ENCODE data around the gene QSER1.

The QSER1 gene

DNA sequence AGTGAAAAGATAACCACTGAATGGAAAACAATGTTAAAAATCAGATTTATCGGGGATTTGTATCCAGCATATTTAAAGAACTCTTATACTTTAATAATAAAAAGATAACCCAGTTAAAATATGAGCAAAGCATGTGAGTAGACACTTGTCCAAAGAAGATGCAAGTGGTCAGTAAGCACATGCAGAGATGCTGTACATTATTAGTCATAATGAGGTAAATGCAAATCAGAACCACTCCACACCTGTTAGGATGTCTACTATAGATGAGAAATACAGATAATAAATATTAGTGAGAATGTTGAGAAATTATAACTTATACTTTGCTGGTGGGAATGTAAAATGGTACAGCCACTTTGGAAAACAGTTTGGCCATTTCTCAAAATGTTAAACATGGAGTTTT lies 28.0 kb downstream of the QSER1 start:
- TF ChIP-seq, protein P1, sequence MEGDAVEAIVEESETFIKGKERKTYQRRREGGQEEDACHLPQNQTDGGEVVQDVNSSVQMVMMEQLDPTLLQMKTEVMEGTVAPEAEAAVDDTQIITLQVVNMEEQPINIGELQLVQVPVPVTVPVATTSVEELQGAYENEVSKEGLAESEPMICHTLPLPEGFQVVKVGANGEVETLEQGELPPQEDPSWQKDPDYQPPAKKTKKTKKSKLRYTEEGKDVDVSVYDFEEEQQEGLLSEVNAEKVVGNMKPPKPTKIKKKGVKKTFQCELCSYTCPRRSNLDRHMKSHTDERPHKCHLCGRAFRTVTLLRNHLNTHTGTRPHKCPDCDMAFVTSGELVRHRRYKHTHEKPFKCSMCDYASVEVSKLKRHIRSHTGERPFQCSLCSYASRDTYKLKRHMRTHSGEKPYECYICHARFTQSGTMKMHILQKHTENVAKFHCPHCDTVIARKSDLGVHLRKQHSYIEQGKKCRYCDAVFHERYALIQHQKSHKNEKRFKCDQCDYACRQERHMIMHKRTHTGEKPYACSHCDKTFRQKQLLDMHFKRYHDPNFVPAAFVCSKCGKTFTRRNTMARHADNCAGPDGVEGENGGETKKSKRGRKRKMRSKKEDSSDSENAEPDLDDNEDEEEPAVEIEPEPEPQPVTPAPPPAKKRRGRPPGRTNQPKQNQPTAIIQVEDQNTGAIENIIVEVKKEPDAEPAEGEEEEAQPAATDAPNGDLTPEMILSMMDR (IDR thresholded peaks at IDR 0.05), result no peak

DNA sequence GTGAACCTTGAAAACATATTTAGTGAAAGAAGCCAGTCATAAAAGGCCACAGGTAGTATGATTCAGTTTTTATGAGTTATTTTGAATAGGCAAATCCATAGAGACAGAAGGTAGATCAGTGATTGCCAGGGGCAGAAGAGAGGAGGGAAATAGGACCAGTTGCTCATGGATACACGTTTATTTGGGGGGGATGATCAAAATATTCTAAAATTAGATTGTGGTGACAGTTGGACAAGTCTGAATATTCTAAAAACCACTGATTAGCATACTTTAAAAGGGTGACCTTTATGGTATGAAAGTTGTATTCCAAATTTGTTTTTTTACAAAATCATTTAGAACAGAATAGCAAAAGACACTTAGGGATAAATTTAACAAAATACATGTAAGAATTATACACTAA lies 28.6 kb downstream of the QSER1 start:
- TF ChIP-seq, protein P1 (IDR thresholded peaks at IDR 0.05), result no peak

DNA sequence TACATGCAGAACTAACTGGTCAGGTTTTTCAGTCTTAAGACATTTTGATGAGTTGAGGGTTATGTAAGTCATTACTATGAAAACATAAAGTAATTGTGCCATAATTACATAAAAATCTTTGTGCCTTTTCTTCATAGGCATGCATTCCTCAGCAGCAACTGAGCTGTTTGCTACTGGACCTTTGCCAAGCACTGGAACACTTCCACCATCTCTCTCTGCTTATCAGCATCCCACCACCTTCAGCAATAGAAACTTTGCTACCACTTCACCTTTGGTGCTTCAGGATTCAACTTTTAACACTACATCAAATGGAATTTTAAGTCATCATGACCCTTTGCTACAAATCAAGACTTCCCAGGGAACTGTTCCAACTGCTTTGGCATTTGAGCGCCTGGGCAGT lies 39.0 kb downstream of the QSER1 start:
- TF ChIP-seq, protein P1 (IDR thresholded peaks at IDR 0.05), result no peak

DNA sequence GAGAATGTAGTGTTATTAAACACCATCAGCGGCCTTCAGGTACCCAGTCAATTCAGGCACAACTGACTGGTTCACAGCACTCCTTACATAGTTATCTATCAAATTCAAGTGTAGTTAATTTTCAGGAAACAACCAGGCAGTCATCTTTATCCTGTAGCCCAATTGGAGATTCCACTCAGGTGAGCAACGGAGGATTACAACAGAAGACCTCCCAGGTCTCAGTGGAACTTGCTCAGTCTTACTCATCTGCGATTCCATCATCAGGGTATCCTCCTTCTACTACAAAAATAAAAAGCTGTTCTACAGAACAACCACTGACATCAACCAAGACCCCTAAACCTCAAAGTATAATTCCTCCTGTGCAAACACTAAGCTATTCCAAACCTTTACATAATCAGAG lies 39.6 kb downstream of the QSER1 start:
- TF ChIP-seq, protein P1 (IDR thresholded peaks at IDR 0.05), result no peak

DNA sequence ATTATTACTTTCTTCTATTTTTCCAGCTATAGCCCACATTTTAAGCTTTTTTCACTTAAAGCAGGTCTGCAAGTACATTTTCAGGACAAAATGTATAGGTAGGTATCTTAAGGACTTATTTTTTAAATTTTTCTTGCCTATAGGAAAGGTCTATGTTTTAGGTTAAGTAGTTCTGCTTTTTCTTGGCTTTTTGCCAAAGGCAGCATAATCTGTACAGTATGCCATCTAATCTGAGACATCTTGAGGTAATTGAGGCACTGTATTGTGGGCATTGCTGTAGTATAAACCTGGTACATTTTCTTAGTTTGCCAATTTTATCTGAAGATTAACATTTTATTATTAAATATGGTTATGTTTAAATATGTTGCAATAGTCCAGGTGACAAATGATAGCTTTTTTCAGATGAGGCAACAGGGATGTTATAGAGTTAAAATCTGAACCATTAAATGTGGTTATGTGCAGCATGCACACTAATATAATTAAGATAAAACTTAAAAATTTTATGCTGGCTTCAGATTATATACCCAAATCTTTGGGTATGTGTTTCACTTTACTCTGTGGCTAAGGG lies 42.9 kb downstream of the QSER1 start:
- TF ChIP-seq, protein P1 (IDR thresholded peaks at IDR 0.05), result no peak

DNA sequence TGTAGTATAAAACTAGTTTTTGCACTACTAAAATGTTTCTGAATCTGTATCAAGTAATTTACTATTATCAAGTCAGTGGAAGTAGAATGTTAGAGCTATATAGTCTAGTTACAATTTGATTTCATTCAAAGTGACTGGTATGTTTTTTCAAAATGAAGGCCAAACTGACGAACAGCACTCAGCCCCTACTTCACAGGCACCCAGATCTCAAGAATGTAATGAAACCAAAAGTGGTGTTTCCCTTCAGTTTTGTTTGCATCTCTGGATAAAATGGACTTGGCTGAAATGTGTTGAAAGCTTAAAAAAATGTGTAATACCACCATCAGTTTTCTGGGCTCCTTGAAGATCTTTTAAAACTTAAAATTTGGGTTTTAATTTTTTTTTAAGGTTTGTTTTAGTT lies 46.4 kb downstream of the QSER1 start:
- TF ChIP-seq, protein P1 (IDR thresholded peaks at IDR 0.05), result no peak

DNA sequence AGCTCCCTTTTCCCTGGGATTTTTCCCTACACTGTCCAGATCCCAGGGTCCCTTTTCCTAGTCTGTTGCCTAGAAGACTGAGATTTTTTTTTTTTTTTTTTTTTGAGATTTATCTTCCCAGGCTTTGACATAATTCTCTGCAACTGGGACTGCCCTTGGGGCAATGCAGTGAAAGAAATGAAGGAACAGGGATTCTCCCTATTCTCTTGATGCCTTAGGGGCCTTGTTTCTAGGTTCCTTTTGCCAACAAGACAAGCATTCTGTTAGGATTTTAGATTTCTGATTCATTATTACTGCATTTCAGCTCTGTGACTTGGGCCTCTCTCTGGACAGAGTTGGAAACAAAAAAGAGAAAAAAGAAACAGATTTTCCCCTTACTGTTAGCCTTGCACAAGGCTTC lies 47.3 kb downstream of the QSER1 start:
- TF ChIP-seq, protein P1 (IDR thresholded peaks at IDR 0.05), result no peak

DNA sequence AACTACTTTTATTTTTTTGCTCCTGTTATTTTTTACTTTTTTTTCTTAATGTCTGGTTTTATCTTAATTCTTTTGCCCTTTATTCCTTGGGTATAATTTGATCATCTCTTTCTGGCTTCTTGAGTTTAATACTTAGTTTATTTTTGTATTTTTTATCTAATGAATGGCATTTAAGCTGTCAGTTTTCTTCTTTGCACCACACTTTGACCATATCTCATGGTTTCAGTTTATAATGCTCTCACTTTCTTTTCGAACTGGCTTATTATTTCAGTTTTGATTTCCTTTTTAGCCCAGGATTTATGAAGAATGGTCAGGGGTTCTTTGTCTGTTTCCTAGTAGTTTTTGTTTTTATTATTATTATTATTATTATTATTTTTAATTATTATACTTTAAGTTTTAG lies 48.3 kb downstream of the QSER1 start:
- TF ChIP-seq, protein P1 (IDR thresholded peaks at IDR 0.05), result no peak
